ENCODE results near the gene KY.

The KY gene

DNA sequence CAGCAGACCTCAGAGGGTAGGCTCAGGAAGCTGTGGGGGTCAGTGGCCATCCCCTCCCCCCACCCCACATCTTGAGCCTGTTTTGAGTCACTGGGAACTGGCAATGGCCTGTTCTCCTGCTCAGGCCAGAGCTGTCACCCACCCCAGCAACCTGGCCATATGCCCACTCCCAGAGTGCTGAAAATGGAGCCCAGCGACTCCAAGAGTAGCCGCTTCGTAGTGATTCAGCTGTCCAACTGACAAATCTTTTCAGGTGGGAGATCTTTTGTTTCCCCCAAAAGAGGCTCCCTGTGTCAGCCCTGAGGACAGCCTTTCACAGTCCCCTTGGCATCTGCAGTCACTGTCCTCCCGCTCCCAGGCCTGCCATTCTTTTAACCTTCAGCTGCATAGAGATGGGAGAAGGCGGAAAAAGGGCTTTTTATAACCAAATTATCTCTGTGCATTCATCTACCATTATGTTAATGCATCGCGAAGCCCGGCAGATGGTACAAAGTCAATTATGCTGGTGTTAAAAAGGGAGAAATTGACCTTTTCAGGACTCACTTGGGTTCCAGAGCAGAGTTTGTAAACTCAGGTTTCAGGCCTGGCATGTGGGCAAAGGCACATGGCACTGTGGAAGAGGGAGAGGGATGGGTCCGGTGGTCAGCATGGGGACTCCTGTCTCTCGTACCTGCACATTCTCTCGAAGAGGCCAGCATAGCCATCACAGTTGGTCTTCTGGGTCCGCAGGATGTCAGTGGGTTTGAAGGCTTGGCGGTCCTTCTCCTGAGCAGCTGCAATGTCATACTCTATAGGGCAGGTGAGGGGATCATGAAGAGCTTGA, 32.1 kb downstream of the KY start:
- H3K27ac ChIP-seq, result no peak overlapping the region
- no peak for TF ChIP-seq ZFX (IDR thresholded peaks at IDR 0.05)
- TF ChIP-seq, protein P1, sequence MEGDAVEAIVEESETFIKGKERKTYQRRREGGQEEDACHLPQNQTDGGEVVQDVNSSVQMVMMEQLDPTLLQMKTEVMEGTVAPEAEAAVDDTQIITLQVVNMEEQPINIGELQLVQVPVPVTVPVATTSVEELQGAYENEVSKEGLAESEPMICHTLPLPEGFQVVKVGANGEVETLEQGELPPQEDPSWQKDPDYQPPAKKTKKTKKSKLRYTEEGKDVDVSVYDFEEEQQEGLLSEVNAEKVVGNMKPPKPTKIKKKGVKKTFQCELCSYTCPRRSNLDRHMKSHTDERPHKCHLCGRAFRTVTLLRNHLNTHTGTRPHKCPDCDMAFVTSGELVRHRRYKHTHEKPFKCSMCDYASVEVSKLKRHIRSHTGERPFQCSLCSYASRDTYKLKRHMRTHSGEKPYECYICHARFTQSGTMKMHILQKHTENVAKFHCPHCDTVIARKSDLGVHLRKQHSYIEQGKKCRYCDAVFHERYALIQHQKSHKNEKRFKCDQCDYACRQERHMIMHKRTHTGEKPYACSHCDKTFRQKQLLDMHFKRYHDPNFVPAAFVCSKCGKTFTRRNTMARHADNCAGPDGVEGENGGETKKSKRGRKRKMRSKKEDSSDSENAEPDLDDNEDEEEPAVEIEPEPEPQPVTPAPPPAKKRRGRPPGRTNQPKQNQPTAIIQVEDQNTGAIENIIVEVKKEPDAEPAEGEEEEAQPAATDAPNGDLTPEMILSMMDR (conservative IDR thresholded peaks at IDR 0.05), result no peak

DNA sequence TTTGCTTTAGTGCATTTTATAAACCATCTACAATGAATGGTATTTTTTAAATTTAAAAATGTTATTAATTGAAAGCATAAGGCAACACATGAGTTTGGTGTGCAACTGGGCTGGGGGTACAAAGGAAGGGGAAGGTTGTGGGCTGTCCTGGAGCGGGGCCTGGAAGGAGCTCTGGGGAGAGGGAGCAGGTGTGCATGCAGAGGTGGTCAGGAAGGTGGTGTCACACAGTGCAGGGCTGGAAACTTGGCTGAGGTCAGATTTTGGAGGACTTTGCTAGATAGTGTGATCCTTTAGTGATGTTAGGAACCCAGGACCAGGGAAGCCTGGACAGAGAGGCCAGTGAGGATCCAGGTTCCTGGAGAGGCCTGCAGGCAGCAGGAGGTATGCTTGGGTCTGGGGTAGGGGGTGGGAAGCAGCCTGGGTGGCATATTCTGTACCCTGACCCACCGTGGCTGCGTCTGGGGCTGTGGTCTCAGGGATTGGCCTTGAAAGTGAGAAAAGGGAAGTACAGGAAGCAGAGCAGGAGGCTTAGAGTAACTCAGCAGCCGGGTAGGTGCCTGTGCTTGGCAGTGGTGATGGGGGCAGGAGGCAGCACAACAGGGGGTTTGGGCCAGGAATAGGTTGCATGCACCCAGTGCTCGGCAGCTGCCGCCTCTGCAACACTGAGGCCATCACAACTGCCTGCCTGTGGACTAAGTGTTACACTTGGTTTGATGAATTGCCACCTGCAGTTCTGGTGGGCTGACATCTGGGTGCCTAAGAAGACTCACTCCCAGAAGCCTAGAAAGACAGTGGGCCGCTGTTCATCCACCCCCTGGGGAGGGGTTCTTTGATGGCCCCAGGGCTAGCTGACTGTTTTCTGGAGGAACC, 33.0 kb downstream of the KY start:
- TF ChIP-seq ZFX (IDR thresholded peaks at IDR 0.05), result no peak
- TF ChIP-seq, protein P1 (conservative IDR thresholded peaks at IDR 0.05), result no peak
- no peak overlapping the region for H3K27ac ChIP-seq

DNA sequence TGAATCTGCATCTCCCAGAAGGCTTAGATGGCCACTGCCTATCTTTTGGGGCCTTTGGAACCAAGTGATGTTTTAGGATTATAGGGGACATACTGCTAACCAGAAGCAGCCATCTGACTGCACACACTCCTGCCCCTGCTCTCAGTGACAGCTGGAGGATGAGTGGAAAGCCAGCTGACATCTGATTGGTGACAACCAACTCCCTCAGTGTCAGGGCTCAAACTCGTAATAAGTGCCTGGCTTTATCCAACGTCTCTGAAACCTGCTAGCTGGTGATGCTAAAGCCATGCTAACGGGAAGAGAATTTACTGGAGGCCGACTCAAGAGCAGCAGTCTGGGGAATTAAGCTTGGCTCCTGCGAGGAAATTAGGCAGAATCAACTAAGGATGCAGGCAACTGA, 35.1 kb downstream of the KY start:
- no peak overlapping the region for H3K27ac ChIP-seq
- no peak for TF ChIP-seq ZFX (IDR thresholded peaks at IDR 0.05)
- TF ChIP-seq, protein P1 (conservative IDR thresholded peaks at IDR 0.05), result no peak

DNA sequence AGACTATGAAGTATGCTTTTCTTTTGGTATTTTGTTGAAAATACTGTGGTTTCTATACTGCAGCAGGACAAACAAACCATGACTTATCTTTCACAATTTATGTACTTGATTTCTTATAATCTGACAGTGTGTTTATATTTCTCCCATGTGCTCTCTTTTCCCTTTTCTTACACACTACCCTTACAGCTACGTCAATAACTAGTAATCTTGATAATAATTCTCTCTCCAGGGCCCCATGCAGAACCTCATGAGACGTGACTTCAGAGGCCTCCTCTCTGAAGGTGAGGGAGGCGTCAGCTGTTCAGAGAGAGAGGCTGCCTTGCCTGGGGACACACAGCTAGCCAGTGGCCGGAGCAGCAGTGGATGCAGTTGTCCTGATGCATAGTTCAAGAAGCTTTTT, 35.9 kb downstream of the KY start:
- no peak overlapping the region for H3K27ac ChIP-seq
- TF ChIP-seq, protein P1 (conservative IDR thresholded peaks at IDR 0.05), result no peak
- no peak for TF ChIP-seq ZFX (IDR thresholded peaks at IDR 0.05)

DNA sequence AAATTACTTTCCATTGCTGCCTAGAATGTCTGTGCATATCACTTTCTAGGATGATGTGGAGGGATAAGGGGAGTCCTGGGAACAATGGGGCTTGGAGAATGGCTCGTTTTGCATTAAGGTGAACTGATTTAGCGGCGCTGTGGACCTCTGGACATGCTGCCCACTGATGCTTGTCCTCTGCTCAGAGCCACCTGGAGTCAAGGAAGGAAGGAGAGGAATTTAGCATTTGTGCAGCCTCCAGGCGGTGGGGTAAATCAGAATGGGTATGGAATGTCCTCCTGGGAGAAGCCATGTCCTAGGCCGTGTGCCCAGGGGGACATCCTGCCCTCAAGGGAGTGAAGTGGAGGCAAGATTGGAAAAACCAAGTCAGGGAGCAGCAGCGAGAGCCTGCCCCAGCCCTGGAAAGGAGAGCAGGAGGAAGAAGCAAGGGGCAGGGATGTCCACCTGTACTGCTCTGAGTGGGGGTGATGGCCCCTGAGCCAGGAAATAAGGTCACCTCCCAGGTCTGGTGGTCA, 37.8 kb downstream of the KY start:
- no peak overlapping the region for H3K27ac ChIP-seq
- TF ChIP-seq ZFX (IDR thresholded peaks at IDR 0.05), result no peak
- TF ChIP-seq, protein P1 (conservative IDR thresholded peaks at IDR 0.05), result no peak

DNA sequence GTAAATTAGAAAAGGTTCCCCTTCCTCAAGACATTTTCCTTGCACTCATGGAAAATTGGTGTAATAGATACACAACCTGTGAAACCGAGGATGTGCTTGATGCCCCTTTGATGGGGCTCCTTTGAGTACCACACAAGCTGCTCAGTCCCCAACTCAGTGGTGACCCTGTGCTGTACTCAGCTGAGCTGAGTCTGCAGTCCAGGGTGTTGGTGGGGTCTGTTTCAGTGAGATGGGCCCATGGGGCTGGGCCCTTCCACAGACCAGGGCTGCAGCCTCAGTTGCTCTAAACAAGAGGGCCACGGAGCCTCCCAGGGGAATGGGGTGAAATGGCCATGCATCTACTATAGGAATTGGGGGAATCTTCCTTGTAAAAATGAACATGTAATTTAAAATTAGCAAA, 39.3 kb downstream of the KY start:
- no peak for TF ChIP-seq ZFX (IDR thresholded peaks at IDR 0.05)
- TF ChIP-seq, protein P1 (conservative IDR thresholded peaks at IDR 0.05), result no peak

More for the DNA sequence above, 39.3 kb downstream of the KY start:
- no peak overlapping the region for H3K27ac ChIP-seq
